Right lobe of liver (tissue), 6 donors: ENCODE measurements around the gene TMEM139. TPM values are rescaled to one million over a fixed set of nuclear protein-coding genes. Genes with fewer than 3 reads are reported as not detected.
A peak's percentile ranks its signal among the peaks of the same experiment; 100 is the strongest.

ENCODE experiments used
- ATAC-seq, 4 donors: fragments of 200-7000 bp; cut with Tn5 transposase; one replicate each; pipeline ENCODE4 v1.9.1; 2020; ENCODE audit warnings: mild to moderate bottlenecking in 4 of 4, moderate library complexity in 4 of 4
- DNase-seq, 3 donors: peaks; one replicate each; pipeline ENCODE4 v3.0.0-alpha.2; 2020
- H3K27ac ChIP-seq, 3 donors: fragments of 200-600 bp; one replicate each; pipeline ENCODE4 v1.8.0; 2022
- H3K27me3 ChIP-seq, 2 donors: fragments of 200-600 bp; one replicate each; pipeline ENCODE4 v1.8.0; 2022
- H3K36me3 ChIP-seq, 4 donors: fragments of 200-600 bp; sonication (generic) in 1 of 4; one replicate each; pipeline versions ENCODE4 v1.5.1 to v1.8.0; 2017 to 2022; ENCODE audit warnings: control low read depth in 1 of 4
- H3K4me1 ChIP-seq, 4 donors: fragments of 200-600 bp; sonication (generic) in 1 of 4; one replicate each; pipeline versions ENCODE4 v1.5.1 to v1.8.0; 2017 to 2022; ENCODE audit warnings: control low read depth in 1 of 4
- H3K4me3 ChIP-seq, 3 donors: fragments of 200-600 bp; one replicate each; pipeline ENCODE4 v1.8.0; 2022
- H3K9me3 ChIP-seq, 4 donors: fragments of 200-600 bp; sonication (generic) in 1 of 4; one replicate each; pipeline versions ENCODE4 v1.5.1 to v1.8.0; 2017 to 2022; ENCODE audit warnings: control low read depth in 1 of 4
- POLR2A ChIP-seq: fragments of 450-650 bp; IDR thresholded peaks from one replicate; pipeline ENCODE4 v1.6.1; 2017; ENCODE audit warnings: antibody characterized with exemption, mild to moderate bottlenecking
- WGBS: methylation state at CpG from one replicate; pipeline ENCODE4 v1.1.6; 2018; ENCODE audit warnings: low coverage, low lambda C conversion rate; ENCODE audit not compliant: insufficient coverage; ENCODE audit errors: missing lambda C conversion rate; 5-methylcytosine and 5-hydroxymethylcytosine counted together
- intact Hi-C, 2 donors: fragments of 100-400 bp; cut with DNase I; formaldehyde crosslinking; loops; one replicate each; pipeline versions ENCODE4 v1.11.2 to v1.14.1; 2022
- total RNA-seq, 6 experiments: library from RNA; depleted of rRNA in 2 of 6; stranded (reverse); fragments of >200 nt in 2 of 6; fragmentation: NEBNext Ultra II Directional in 3 of 6; extraction: Animal tissue kit (Norgen Biotek cat#: 25700) in 3 of 6; gene quantifications; one replicate each; pipeline versions ENCODE4 v1.1.0 to v1.2.4, GENCODE V29; 2016 to 2023
- TF ChIP-seq, protein P1 (sequence below), 4 donors: fragments of 200-600 bp in 3 of 4; fragments of 450-650 bp in 1 of 4; IDR thresholded peaks; one replicate each; pipeline versions ENCODE4 v1.5.1 to v1.8.0; 2016 to 2022; ENCODE audit warnings: antibody characterized with exemption in 4 of 4, mild to moderate bottlenecking in 2 of 4
- donor health status: DM: no; HTN: yes; CAD: no.
- donor health status: DM: no; HTN: no; CAD: no.
- donor health status: DM: no; HTN: no; CAD: no.
- donor health status: DM: no; HTN: yes; CAD: no.
- donor health status: DM: no; HTN: yes; CAD: no.

The TMEM139 gene
- total RNA-seq, 6 experiments from 2014 or later = 7.0 to 20.8 (median 14.8) TPM

- peaks cover 2 to 83% (median 27%) of the 10 kb centered on the region in 4 donors for H3K36me3 ChIP-seq
- H3K4me1 ChIP-seq = no peaks in the 10 kb centered on the region
Measured at GRCh38 chr7:143296686-143297085, 11.9 kb downstream of the TMEM139 start.

DNA sequence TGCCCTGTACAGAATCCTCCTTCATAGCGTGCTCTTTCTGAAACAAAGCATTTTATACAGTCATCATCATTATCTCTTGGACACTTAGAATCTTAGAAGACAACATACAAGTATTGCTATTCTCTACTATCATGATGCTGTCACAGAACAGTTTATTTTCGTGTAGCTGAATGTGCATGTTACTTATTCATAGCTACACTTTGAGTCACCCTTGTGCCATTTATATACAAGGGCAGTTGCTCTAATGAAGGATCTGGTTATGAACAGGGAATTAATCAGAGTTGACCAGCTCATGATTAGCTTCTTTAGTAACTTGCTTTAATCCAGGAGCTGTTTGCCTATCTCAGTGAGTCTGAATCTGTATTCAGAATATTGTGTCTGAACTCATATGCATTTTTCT lies 14.6 kb downstream of the TMEM139 start:
- Histone ChIP-seq H3K9me3 (no peaks in the 10 kb centered on the region), H3K27ac (no peak overlapping the region), H3K4me3 (no peak overlapping the region), H3K4me1 (no peaks in the 10 kb centered on the region), H3K27me3 (no peaks in the 10 kb centered on the region), H3K36me3 (peaks cover 2 to 84% (median 30%) of the 10 kb centered on the region in 4 donors)
- ATAC-seq = no peak
- intact Hi-C loops = loop anchor here in 1 of 2 donors (10.0 kb wide), 1 partner anchor 55 kb away; no protein-coding TSS in a partner anchor
- TF ChIP-seq, protein P1, sequence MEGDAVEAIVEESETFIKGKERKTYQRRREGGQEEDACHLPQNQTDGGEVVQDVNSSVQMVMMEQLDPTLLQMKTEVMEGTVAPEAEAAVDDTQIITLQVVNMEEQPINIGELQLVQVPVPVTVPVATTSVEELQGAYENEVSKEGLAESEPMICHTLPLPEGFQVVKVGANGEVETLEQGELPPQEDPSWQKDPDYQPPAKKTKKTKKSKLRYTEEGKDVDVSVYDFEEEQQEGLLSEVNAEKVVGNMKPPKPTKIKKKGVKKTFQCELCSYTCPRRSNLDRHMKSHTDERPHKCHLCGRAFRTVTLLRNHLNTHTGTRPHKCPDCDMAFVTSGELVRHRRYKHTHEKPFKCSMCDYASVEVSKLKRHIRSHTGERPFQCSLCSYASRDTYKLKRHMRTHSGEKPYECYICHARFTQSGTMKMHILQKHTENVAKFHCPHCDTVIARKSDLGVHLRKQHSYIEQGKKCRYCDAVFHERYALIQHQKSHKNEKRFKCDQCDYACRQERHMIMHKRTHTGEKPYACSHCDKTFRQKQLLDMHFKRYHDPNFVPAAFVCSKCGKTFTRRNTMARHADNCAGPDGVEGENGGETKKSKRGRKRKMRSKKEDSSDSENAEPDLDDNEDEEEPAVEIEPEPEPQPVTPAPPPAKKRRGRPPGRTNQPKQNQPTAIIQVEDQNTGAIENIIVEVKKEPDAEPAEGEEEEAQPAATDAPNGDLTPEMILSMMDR (IDR thresholded peaks at IDR 0.05) = no peak
- TF ChIP-seq POLR2A = no peak
- WGBS = 82% methylated on average over 2 of the region's 2 CpGs
- no peak for DNase-seq

More at GRCh38 chr7:143296686-143297085, 11.9 kb downstream of the TMEM139 start:
- ATAC-seq = no peak
- peak overlapping the region in 1 of 3 donors; percentile 4 for H3K27ac ChIP-seq
- DNase-seq = no peak
- 47% methylated on average over 2 of the region's 2 CpGs for WGBS
- intact Hi-C loops = loop anchor here in 1 of 2 donors (10.0 kb wide), 1 partner anchor 52 kb away; no protein-coding TSS in a partner anchor
- H3K4me3 ChIP-seq = no peak overlapping the region
- H3K27me3 ChIP-seq = no peaks in the 10 kb centered on the region
- no peak for TF ChIP-seq POLR2A
- TF ChIP-seq, protein P1 (IDR thresholded peaks at IDR 0.05) = no peak
- no peaks in the 10 kb centered on the region for H3K9me3 ChIP-seq

DNA sequence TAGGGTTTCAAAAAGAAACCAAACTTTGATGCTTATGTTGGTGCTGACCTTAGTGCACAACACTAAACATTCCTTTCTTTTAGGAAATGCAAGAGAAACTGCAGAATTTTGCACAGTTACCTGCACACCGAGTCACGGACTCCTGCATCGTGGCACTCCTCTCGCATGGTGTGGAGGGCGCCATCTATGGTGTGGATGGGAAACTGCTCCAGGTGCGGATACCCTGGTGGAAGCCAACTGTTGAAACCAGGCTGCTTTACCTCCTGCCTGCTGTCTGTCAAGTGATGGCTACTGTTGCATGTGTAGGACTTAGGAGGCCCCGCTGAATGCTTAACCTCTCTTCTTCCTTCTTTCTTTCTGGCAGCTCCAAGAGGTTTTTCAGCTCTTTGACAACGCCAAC lies 15.1 kb downstream of the TMEM139 start:
- H3K9me3 ChIP-seq = no peaks in the 10 kb centered on the region
- no peaks in the 10 kb centered on the region for H3K27me3 ChIP-seq
- 40% methylated on average over 2 of the region's 8 CpGs for WGBS
- no peaks in the 10 kb centered on the region for H3K4me1 ChIP-seq
- no peak overlapping the region for H3K27ac ChIP-seq
- peak; percentile 95 to 96 (median 96) for ATAC-seq
- no peak for TF ChIP-seq POLR2A
- TF ChIP-seq, protein P1 (IDR thresholded peaks at IDR 0.05) = peak; percentile 41 to 70 (median 62)
- no peak overlapping the region for H3K4me3 ChIP-seq
- peaks cover 0 to 84% (median 28%) of the 10 kb centered on the region in 4 donors for H3K36me3 ChIP-seq
- intact Hi-C loops = loop anchor here in 1 of 2 donors (10.0 kb wide), 1 partner anchor 55 kb away; no protein-coding TSS in a partner anchor
- DNase-seq = peak; percentile 57 to 71 (median 64)

- H3K9me3 ChIP-seq = no peaks in the 10 kb centered on the region
- peaks cover 0 to 10% (median 2%) of the 10 kb centered on the region in 4 donors for H3K4me1 ChIP-seq
- no peak overlapping the region for H3K27ac ChIP-seq
- ATAC-seq (no peak), DNase-seq (no peak)
- peaks cover 0 to 74% (median 24%) of the 10 kb centered on the region in 4 donors for H3K36me3 ChIP-seq
- no peak overlapping the region for H3K4me3 ChIP-seq
- no peaks in the 10 kb centered on the region for H3K27me3 ChIP-seq
- TF ChIP-seq, protein P1 (IDR thresholded peaks at IDR 0.05) = no peak
- TF ChIP-seq POLR2A = no peak
- 69% methylated on average over 8 of the region's 8 CpGs for WGBS
- intact Hi-C loops = no loop called here
Measured at GRCh38 chr7:143300959-143301935, 16.5 kb downstream of the TMEM139 start.
